Fibroblast of the aortic adventitia (primary cell): ENCODE results near the gene SCUBE3. TPM values are rescaled to one million over a fixed set of nuclear protein-coding genes. Genes with fewer than 3 reads are reported as not detected.

Experiments used
- DNase-seq: peaks from one replicate; pipeline ENCODE4 v3.0.0-alpha.2; 2010; ENCODE audit warnings: low read depth
- H3K4me3 ChIP-seq: 2 replicates; pipeline ENCODE4 v1.5.1; 2011; ENCODE audit warnings: low read depth, mild to moderate bottlenecking, control low read depth, low read length, moderate library complexity
- CTCF ChIP-seq: IDR thresholded peaks from 2 replicates; pipeline ENCODE4 v1.5.1; 2011; ENCODE audit warnings: mild to moderate bottlenecking, low read length, control low read depth, inconsistent platforms; ENCODE audit not compliant: insufficient read depth
- total RNA-seq: library from RNA; depleted of rRNA; stranded (reverse); fragments of >200 nt; gene quantifications from 2 replicates; pipeline ENCODE4 v1.2.3, GENCODE V29; 2012; ENCODE audit warnings: low replicate concordance

The SCUBE3 gene
- total RNA-seq, 1 donor, result 10.0 TPM

GRCh38 chr6:35234901-35235300, 21.1 kb downstream of the SCUBE3 start:
- H3K4me3 ChIP-seq, result no peak overlapping the region
- TF ChIP-seq CTCF, result no peak
- DNase-seq, result no peak

GRCh38 chr6:35236223-35236622, 22.5 kb downstream of the SCUBE3 start:
- DNase-seq, result no peak
- TF ChIP-seq CTCF, result no peak

GRCh38 chr6:35237476-35237875, 23.7 kb downstream of the SCUBE3 start:
- no peak for DNase-seq
- no peak overlapping the region for H3K4me3 ChIP-seq
- TF ChIP-seq CTCF, result no peak

More at GRCh38 chr6:35236223-35236622, 22.5 kb downstream of the SCUBE3 start:
- no peak overlapping the region for H3K4me3 ChIP-seq

- TF ChIP-seq CTCF, result no peak
- peak; percentile 35 for DNase-seq
Measured at GRCh38 chr6:35238843-35239289, 25.1 kb downstream of the SCUBE3 start.

GRCh38 chr6:35239581-35239980, 25.8 kb downstream of the SCUBE3 start:
- DNase-seq, result no peak
- no peak overlapping the region for H3K4me3 ChIP-seq
- TF ChIP-seq CTCF, result no peak

More at GRCh38 chr6:35238843-35239289, 25.1 kb downstream of the SCUBE3 start:
- no peak overlapping the region for H3K4me3 ChIP-seq

GRCh38 chr6:35240838-35241801, 27.4 kb downstream of the SCUBE3 start:
- TF ChIP-seq CTCF, result peak; percentile 97
- DNase-seq, result peak; percentile 53
- H3K4me3 ChIP-seq, result no peak overlapping the region

- H3K4me3 ChIP-seq, result no peak overlapping the region
- no peak for TF ChIP-seq CTCF
- no peak for DNase-seq
Measured at GRCh38 chr6:35242486-35242885, 28.7 kb downstream of the SCUBE3 start.
